GM12874 (cell line): ENCODE results near the gene TRIM51G.
"Not testable (repeated sequence)": the region's sequence is repeated elsewhere in the genome, so short reads cannot be mapped to it uniquely, and the experiment has no call there.

ENCODE experiments used
- CTCF ChIP-seq: IDR thresholded peaks from 2 replicates; pipeline ENCODE4 v1.5.1; 2011; ENCODE audit warnings: low read depth, mild to moderate bottlenecking, control low read depth, low read length, moderate library complexity; ENCODE audit not compliant: insufficient read depth

The TRIM51G gene

GRCh38 chr11:48983785-48984184, at the start of gene TRIM51G:
TSS of gene TRIM51G (minus strand) at chr11:48983885. CDS start at chr11:48981695, 2,190 bp downstream.
- TF ChIP-seq CTCF = not testable (repeated sequence)

GRCh38 chr11:49028523-49028922, 44.8 kb upstream of the TRIM51G start, which contains the start of gene TRIM49B:
TSS of gene TRIM49B (plus strand) at chr11:49028823. CDS start at chr11:49031600, 2,777 bp downstream.
- not testable (repeated sequence) for TF ChIP-seq CTCF
